GM12872 (cell line): ENCODE measurements around the gene CSNK1G1.

Experiments
- TF ChIP-seq, protein P1 (sequence below): IDR thresholded peaks from 3 replicates; pipeline ENCODE4 v1.5.1; 2011; ENCODE audit warnings: low read depth, mild to moderate bottlenecking, low read length, moderate library complexity; ENCODE audit not compliant: insufficient read depth

Gene CSNK1G1

DNA sequence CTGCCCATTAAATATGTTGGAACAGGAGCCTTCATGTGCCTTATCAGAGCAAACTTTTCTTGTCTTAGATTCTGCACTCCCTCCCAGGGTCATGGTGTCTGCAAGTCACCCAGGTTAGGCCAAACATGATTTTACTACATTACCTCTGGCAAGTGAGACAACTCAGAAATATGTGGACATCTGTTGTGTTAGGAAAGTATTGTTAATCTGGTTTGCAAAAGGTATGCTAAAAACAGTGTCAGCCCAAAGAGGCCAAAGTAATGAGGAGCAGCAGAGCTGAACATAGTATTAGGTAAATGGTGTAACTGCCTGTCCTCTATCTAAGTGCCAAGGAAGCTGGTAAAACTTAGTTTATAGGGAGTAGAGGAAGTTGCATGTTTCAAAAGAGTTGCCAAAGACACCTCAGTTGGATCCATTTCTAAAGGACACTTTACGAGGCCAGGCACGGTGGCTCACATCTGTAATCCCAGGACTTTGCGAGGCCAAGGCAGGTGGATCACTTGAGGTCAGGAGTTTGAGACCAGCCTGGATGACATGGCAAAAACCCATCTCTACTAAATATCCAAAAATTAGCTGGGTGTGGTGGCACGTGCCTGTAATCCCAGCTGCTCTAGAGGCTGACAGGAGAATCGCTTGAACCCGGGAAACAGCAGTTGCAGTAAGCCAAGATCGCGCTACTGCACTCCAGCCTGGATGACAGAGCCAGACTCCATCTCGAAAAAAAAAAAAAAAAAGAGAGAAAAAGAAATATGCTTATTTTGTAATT, 170.6 kb downstream of the CSNK1G1 start:
- TF ChIP-seq, protein P1, sequence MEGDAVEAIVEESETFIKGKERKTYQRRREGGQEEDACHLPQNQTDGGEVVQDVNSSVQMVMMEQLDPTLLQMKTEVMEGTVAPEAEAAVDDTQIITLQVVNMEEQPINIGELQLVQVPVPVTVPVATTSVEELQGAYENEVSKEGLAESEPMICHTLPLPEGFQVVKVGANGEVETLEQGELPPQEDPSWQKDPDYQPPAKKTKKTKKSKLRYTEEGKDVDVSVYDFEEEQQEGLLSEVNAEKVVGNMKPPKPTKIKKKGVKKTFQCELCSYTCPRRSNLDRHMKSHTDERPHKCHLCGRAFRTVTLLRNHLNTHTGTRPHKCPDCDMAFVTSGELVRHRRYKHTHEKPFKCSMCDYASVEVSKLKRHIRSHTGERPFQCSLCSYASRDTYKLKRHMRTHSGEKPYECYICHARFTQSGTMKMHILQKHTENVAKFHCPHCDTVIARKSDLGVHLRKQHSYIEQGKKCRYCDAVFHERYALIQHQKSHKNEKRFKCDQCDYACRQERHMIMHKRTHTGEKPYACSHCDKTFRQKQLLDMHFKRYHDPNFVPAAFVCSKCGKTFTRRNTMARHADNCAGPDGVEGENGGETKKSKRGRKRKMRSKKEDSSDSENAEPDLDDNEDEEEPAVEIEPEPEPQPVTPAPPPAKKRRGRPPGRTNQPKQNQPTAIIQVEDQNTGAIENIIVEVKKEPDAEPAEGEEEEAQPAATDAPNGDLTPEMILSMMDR, result no peak

DNA sequence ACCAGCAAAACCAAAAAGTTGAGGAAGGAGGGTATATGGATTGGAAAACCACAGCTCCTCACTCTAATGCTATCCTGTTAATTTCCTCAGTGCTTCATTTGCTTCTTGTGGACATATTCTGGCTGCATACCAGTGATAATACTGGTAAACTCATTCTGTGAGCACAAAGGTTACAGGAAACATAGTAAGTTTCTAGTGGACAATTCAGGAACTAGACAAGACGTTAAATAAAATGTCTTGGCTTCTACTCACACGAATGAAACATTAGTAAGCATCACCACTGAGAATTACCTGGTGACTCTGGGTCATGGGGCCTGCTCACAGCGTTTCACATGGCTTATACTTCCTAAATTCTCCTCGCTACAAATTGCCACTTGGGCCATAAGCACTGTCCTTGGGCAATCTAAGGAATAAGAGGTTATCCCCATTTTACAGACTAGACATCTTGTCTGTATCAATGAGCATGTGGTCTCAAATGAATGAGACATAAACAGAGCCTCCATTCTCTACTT, 173.1 kb downstream of the CSNK1G1 start:
- TF ChIP-seq, protein P1, result no peak

DNA sequence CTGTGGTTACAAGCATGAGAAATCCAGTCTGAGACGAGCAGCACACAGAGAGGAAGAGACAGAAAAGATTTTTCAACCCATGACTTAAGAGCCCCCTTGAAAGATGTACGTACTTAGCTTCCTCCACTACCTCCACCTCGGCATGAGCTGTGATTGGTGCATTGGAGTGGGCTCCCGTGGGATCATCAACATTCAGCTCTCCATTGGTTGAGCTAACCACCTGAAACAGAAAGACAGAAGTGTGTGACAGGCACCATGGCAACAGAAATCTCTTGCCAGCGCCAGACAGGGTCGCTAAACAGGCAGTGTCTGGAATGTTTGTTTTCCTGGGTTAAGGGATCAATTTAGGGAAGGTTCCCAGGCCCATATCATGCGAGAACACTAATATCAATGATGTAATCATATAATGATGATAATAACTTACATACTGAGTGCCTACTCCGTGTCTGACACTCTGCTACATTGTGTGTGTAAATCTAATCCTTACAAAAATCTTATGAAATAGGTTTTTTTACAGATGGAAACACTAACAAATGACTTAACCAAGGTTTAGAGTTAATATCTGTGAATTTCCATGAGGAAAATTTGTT, 175.6 kb downstream of the CSNK1G1 start:
- TF ChIP-seq, protein P1, result no peak

DNA sequence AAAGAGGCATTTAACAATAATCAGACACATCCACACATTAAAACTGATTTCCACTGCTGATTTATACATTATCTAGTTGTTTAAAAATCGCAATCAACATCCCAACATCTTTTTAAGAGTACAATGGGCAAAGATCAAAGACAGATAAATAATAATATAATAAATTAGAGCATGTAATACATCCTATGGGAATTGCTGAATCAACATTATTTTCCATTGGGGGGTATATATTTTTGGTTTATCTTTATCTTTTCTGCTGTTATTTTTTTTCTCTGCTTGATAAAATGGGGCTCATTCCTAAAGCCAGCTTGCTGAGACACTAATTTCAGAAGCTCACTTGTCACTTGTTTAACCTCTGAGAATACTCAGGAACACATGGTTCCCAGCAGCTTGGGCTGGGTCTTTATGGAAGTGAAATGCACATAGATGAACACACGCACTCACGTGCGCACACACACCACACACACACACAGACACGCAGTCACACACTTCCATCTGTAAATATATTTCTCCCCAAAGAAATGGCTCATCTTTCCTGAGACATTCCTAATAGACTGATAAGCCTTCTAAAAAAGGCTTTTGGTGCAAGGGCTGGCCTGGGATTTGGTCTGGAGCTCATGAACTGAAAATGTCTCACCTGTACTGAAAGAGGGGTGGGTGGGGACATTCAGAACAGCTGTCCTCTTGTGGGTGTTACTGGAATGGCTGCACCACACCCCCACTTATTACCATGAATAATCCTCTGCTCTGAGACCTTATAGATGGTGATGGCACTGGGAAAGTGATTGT, 189.7 kb downstream of the CSNK1G1 start:
- TF ChIP-seq, protein P1, result no peak

DNA sequence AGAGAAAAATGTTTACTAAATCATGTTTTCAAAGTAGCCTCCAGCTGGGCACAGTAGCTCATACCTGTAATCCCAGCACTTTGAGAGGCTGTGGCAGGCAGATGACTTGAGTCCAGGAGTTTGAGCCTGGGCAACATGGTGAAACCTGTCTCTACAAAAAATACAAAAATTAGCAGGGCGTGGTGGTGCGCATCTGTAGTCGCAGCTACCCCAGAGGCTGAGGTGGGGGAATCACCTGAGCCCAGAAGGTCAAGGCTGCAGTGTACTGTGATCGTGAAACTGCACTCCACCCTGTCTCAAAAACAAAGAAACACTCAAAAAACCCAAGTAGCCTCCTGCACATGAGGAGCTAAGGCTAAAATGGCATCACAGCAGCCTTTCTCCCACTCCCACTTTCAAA, 191.5 kb downstream of the CSNK1G1 start:
- TF ChIP-seq, protein P1, result no peak

DNA sequence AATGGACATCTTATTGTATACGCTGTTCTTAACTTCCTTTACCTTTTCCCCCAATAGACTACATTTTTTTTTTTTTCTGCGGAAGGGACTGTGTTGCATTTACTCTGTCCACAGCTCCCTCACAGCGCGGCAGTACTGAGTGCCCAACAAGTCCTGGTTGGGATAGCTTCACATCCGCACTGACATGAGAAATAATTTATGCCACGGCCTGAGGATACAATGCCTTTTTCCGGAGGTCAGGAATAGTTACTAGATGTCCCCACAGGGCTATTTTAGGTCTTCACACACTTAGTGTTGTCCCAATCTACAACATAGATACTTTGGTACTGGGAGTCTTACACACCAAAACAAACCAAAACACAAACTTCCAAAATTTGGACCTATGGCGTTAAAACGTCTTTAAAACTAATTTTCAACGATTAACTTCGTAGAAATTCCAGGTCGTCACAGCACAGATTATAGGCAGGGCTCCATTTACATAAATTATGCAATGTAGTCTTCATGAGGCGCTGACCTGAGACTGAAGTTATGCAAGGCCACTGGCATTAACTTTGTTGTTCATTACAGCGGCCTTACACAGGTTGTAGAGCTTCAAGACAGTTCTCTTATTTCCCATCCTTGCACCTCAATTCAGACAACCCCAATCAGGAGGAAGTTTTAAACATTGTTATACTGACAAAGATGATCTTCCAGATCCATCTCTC, 192.2 kb downstream of the CSNK1G1 start:
- TF ChIP-seq, protein P1, result no peak
